NCI-H1436 treated with DMSO at 0.1 percent for 48 hours (cell line): ENCODE results near the gene SRA1.
"Not testable (repeated sequence)": the region's sequence is repeated elsewhere in the genome, so short reads cannot be mapped to it uniquely, and the experiment has no call there.

ENCODE experiments used
- DNase-seq: peaks from one replicate; lab custom pipeline; 2025; lab: John Stamatoyannopoulos, UW

Gene SRA1

DNA sequence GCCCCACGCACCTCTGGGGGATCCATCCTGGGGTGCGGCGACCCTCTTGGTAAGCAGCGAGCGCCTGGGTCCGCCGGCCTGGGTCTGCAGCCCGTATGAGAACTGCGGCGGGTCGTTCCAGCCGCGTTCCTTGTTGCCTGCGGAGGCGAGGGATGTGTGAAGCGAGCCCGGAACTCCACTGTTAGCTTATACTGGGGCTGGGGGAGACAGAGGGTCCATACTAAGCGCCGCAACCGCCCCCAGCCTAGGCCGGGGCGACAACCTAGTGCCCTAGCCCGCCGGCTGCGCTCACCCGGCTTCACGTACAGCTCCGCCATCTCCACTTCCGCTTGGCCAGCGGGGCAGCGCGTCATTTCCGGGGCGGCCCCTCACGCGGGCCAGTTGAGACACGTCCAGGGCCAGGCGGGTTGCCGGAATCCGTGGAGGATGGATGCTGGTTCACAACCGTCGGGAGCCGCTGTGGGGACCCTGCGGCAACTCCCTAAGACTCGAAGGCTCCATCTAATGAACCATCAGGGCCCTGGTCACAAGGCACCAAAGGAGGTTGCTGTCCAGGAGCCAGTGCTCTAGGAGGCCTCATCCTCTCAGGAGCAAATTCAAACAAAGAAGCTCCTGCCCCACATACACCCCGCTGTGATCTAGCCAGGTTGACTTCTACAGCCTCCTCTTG is at the start of gene SRA1:
TSS of gene SRA1 (minus strand) at position 338 of the 670 bp plus-strand sequence. CDS start at position 317, 21 bp downstream.
- peak; percentile 58 for DNase-seq

DNA sequence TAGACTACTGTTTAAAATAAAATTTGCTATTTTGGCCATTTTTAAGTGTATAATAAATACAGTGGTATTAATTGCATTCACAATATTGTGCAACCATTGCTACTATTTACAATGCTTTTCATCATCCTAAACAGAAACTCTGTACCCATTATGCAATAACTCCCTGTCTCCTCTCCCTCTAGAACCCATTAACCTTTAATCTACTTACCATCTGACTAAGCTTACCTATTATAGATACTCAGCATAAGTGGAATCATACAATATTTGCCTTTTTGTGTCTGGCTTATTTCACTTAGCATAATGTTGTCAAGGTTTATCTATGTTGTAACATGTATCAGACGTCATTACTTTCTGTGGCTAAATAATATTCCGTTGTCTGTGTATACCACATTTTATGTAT is 49.8 kb upstream of the SRA1 start:
- DNase-seq = no peak

GRCh38 chr5:140605879-140606278 is 48.6 kb upstream of the SRA1 start:
- DNase-seq = no peak

DNA sequence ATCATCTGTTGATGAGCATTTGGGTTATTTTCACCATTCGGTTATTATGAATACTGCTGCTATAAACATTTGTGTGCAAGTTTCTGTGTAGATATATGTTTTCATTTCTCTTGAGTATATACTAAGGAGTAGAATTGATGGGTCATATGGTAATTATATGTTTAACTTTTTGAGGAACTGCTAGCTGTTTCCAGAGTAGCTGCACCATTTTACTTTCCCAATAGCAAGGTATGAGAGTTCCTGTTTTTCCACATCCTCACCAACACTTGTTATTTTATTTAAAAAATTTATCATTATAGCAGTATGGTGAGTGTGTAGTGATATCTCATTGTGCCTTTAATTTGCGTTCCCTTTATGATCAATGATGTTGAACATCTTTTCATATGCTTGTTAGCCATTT is 46.5 kb upstream of the SRA1 start:
- no peak for DNase-seq

GRCh38 chr5:140603446-140603698 is 46.1 kb upstream of the SRA1 start:
- not testable (repeated sequence) for DNase-seq

DNA sequence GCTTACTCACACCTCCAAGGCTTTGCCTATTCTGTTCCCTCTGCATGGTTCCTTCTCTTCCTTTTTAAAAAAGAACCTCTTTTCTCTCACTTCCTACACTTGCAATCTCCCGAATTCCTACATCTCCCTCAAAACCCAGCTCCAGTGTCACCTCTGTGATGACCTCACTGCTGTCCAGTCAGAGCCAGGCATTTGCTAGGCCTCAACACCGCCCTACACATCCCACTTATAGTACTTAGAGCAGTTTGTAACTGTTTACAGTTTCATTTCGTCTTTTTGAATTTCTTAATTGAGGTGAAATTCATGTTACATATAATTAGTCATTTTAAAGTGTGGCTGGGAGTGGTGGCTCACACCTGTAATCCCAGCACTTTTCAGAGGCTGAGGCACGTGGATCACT is 44.9 kb upstream of the SRA1 start:
- DNase-seq = no peak

GRCh38 chr5:140600096-140600495 is 42.8 kb upstream of the SRA1 start:
- DNase-seq = no peak

DNA sequence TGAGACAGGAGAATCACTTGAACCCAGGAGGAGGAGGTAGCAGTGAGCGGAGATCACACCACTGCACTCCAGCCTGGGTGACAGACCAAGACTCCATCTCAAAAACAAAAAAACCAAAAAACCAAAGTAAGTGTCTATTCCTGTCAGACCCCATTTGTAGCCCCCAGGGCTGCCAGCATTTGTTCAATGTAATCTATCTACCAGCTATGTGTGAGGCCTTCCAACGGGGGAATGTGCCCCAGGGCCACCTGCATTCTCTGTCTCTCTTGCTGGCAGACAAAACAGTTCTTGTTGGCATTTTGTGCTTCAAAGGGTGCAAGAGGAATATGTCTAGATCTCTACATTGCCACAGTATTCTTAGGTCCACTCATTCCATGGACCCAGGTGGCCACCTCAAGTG is 41.6 kb upstream of the SRA1 start:
- DNase-seq = no peak

DNA sequence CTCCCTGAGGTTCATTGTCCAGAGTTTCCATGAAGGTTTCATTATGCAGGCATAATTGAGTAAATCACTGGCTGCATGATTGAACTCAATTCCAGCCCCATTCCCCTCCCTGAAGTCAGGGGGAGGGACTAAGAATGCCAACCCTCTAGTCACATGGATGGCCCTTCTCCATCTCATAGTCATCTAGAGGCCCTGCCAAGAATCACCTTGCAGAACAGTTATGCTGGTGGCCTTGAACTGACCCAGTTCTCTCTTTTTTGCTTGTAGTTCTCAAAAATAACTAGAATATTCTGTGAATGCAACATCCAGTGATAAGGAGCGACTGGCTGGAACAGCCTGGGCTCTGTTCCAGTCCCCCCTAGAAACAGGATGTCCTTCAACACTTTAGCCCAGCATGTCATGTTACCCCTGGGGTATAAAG is 39.1 kb upstream of the SRA1 start:
- DNase-seq = no peak

DNA sequence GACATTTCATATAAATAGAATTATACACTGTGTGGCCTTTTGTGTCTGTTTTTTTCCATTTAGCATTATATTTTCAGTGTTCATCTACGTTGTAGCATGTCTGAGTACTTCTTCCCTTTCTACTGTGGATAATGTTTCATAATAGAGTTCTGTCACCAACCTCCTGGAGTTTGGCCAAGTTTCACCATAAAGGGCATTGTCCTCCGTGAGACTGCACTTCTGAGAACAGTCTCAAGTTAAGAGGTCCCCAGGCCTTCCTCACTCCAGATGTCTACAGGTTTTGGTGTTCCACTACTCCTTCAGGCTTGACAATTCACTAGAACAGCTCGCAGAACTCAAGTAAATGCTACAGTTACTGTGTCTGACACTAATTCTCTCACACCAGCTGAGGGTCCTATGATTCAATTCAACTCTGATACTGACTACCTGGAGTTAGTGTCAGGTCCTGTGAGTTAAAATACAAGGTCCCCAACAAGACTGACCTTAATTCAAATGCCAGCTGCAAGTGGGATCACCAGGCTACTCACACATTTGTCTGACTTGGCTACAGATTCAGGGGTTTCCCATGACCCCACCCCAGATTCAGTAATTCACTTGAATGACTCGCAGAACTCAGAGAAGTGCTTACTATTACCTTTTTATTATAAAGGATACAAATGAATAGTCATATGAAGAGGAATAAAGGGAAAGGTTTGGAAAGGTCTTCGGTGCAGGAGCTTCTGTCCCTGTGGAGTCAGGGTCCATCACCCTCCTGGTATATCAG is 38.4 kb upstream of the SRA1 start:
- DNase-seq = no peak

DNA sequence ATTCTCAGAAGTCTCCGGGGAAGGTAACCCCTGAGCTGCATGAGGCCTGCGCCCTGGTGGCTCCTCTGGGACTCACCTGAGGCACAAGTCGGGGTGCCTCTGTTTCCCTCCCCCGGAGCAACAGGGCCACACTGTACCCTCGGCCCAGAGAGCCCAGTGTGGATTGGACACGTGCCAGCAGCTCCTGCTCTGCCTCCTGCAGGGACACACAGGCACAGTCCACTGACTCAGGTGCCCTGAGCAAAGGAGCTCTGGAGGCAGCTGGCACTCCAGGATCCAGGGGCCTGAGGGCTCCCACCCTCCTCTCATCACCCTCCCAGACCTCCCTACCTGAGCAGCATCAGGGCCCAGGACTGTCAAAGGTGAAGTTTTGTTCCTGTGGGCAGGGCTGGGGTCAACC is 36.9 kb upstream of the SRA1 start:
- no peak for DNase-seq

- not testable (repeated sequence) for DNase-seq
These were observed 35.8 kb upstream of the SRA1 start for GRCh38 chr5:140593070-140593469.

GRCh38 chr5:140591747-140592372 is 34.6 kb upstream of the SRA1 start:
- DNase-seq = no peak

- DNase-seq = no peak
These were observed 33.6 kb upstream of the SRA1 start for GRCh38 chr5:140590861-140591260.

DNA sequence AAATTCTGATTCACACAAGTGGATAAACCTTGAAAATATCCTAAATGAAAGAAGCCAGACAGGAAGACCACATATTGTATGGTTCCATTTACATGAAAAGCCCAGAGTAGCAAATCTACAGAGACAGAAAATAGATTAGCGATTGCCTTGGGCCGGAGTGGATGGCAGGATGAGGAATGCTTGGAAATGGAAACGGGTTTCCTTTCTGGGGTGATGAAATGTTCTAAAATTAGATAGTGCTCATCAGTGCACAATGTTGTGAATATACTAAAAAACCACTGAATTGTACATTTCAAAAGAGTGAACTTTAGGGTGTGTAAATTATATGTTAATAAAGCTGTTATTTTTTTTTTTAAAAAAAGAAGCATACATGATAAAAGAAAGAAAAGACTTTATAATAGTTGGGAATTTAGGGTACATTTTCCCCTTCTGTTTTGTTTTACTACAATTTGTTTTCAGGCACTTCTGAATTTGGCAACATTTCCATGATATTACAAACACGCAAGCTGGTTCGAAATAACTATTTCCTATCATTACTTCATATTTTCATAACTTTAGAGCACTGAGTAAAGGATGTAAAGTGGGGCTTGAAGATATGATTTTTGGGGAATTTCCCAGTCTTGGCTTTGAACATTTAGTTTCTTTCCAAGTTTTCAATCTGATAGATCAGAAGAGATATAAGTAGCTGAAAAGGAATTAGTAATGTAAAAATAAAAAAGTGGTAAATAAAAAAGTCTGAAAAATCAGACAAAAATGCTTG is 31.2 kb upstream of the SRA1 start:
- DNase-seq = no peak

DNA sequence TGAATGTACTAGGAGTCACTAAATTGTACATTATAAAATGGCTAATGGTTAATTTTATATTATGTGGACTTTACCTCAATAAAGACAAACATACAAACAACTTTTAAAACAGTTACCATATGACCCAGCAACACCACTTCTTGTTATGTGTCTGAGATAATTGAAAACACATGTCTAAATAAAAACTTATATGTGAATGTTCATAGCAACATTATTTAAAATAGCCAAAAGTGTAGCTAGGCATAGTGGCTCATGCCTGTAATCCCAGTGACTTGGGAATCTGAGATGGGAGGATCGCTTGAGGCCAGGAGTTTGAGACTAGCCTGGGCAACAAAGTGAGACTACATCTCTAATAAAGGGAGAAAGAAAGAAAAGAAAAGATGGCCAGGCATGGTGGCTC is 30.2 kb upstream of the SRA1 start:
- no peak for DNase-seq

GRCh38 chr5:140579188-140579747 is 22.0 kb upstream of the SRA1 start:
- not testable (repeated sequence) for DNase-seq

DNA sequence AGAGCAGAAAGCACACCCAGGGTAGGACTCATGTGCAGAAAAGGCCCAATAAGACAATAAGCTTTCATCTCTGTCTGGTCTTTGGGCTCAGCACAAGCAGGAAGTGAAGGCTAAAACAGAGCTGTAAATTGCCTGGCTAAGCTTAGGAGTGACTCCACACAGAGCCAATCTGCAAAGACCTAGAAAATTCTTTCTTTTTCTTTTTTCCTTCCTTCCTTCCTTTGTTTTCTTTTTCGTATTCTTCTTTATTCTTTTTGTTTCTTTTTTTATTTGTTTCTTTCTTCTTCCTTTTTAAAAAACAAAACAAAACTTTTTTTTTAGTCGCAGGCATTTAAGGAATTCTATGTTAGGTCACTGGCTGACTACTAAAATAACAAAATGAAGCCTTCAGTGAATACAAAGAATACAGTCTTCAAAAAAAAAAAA is 19.5 kb upstream of the SRA1 start:
- no peak for DNase-seq

GRCh38 chr5:140575309-140575708 is 18.0 kb upstream of the SRA1 start:
- DNase-seq = no peak

- DNase-seq = no peak
These were observed 16.9 kb upstream of the SRA1 start for GRCh38 chr5:140574165-140574564.

GRCh38 chr5:140573683-140574082 is 16.4 kb upstream of the SRA1 start:
- DNase-seq = no peak

- DNase-seq = no peak
These were observed 13.8 kb upstream of the SRA1 start for GRCh38 chr5:140571105-140571504.
